ENCODE data around the gene C6orf89.

The C6orf89 gene

DNA sequence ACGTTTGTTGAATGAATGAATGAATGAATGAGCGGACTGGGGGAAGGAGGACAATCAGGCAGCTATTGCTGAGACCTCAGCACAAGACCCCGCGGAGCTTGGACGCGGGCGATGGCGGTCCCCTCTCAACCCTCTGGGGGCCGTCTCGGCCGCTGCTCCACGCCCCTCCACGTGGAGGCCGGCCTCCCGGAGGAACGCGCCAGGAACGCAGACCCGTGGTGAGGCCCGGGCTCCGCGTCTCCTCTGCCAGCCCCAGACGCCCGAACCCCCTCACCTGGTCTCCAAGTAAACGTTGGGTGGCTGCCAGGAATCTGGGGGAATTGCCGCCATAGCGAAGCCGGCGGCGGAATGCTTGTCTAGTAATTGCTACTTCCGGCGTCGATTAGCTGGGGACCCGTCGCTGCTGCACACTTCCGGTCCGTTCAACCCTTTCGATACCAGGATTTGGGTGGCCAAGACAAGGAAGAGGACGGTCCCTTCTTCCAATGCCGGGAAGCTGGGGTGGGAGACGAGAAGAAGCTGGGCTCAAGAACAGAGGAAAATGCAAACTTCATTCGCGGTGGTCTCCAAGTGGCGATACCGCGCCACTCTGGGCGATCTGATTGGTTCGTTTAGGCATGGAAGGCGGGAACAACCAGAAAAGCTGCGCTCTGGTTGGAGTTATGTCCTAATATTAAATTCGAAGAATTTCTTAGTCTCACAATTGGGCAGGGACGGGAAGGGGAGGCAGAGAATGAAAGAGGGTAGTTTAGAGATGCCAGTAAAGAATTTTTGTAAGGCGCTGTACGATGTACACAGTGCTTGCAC lies 11.1 kb upstream of the C6orf89 start, which contains the start of gene PPIL1:
PPIL1 (minus strand) TSS at position 361 of the 807 bp plus-strand sequence; CDS start at position 330, 31 bp downstream.
- Histone ChIP-seq H3K4me1 (ENCODE audit: low read depth, poor library complexity, severe bottlenecking) (peaks cover 16% of the 10 kb centered on the region), H4K20me1 (ENCODE audit: insufficient read depth) (no peaks in the 10 kb centered on the region), H3K36me3 (ENCODE audit: insufficient read depth) (no peaks in the 10 kb centered on the region; the same call in 1 of the 2 replicates), H3K79me2 (ENCODE audit: insufficient read depth, low read depth) (peaks cover 11% of the 10 kb centered on the region), H3K27me3 (ENCODE audit: insufficient read depth, low read depth) (no peaks in the 10 kb centered on the region), H2AFZ (ENCODE audit: low read depth) (peak within 1 kb of the TSS; percentile 91), H3K4me2 (peak within 1 kb of the TSS; percentile 88), H3K9ac (peak within 1 kb of the TSS; percentile 95), H3K4me3 (IDR thresholded peaks at IDR 0.05; ENCODE audit: insufficient read depth, low read depth, low read length) (peak within 1 kb of the TSS; percentile 55), H3K27ac (peak within 1 kb of the TSS; percentile 87)
- TF ChIP-seq, protein P1, sequence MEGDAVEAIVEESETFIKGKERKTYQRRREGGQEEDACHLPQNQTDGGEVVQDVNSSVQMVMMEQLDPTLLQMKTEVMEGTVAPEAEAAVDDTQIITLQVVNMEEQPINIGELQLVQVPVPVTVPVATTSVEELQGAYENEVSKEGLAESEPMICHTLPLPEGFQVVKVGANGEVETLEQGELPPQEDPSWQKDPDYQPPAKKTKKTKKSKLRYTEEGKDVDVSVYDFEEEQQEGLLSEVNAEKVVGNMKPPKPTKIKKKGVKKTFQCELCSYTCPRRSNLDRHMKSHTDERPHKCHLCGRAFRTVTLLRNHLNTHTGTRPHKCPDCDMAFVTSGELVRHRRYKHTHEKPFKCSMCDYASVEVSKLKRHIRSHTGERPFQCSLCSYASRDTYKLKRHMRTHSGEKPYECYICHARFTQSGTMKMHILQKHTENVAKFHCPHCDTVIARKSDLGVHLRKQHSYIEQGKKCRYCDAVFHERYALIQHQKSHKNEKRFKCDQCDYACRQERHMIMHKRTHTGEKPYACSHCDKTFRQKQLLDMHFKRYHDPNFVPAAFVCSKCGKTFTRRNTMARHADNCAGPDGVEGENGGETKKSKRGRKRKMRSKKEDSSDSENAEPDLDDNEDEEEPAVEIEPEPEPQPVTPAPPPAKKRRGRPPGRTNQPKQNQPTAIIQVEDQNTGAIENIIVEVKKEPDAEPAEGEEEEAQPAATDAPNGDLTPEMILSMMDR (conservative IDR thresholded peaks at IDR 0.05; ENCODE audit: low read depth, low read length): no peak

DNA sequence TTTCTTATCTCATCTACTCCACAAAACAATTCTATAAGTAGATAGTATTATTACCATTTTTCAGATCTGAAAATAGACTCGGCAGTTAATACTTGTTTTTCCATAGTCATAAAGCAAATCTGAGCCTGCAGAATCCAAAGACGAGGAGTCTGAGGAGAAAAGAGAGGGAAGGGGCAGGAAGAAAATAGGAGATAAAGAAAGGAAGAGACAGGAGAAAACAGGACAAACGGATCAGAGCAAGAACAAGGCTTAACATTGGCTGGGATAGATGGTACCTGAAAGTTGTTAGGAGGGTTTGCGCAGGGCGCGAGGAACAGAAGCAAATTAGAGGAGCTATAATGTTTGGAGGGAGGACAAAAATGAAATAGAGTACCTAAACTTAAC lies 10.5 kb upstream of the C6orf89 start:
- no peaks in the 10 kb centered on the region for H3K27me3 ChIP-seq (ENCODE audit: insufficient read depth, low read depth)
- TF ChIP-seq, protein P1 (conservative IDR thresholded peaks at IDR 0.05; ENCODE audit: low read depth, low read length): no peak
- peak overlapping the region; percentile 87; the same call in 1 of the 2 replicates for H3K27ac ChIP-seq
- H3K4me3 ChIP-seq (IDR thresholded peaks at IDR 0.05; ENCODE audit: insufficient read depth, low read depth, low read length): peak overlapping the region; percentile 55
- peaks cover 11% of the 10 kb centered on the region for H3K79me2 ChIP-seq (ENCODE audit: insufficient read depth, low read depth)
- peak overlapping the region; percentile 88 for H3K4me2 ChIP-seq
- no peaks in the 10 kb centered on the region; the same call in 1 of the 2 replicates for H3K36me3 ChIP-seq (ENCODE audit: insufficient read depth)
- H4K20me1 ChIP-seq (ENCODE audit: insufficient read depth): no peaks in the 10 kb centered on the region
- H3K4me1 ChIP-seq (ENCODE audit: low read depth, poor library complexity, severe bottlenecking): peaks cover 16% of the 10 kb centered on the region
- H3K9ac ChIP-seq: peak overlapping the region; percentile 95
- peak overlapping the region; percentile 91 for H2AFZ ChIP-seq (ENCODE audit: low read depth)

DNA sequence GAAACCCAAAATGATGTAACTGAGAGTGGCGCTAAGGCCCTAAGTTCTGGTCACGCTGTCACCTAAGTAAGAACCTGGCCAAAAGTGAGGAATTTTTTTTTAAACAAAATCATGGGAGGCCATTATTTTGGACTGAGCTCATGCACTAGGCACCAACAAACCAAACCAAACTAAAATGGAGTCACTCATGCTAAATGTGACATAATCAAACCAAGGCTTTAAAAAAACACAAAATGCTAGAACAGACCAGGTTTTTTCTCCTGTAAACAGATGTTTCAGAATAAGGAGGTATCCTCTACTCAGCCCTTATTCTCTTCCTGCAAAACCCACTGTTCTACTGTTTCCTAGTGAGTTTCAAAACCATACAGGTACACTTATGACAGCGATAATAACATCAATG lies 1.1 kb upstream of the C6orf89 start:
- Histone ChIP-seq H3K4me3 (IDR thresholded peaks at IDR 0.05; ENCODE audit: insufficient read depth, low read depth, low read length) (no peak overlapping the region), H2AFZ (ENCODE audit: low read depth) (peak overlapping the region; percentile 85; the same call in 1 of the 2 replicates), H3K4me2 (no peak overlapping the region), H3K36me3 (ENCODE audit: insufficient read depth) (no peaks in the 10 kb centered on the region), H3K9ac (no peak overlapping the region), H3K27me3 (ENCODE audit: insufficient read depth, low read depth) (no peaks in the 10 kb centered on the region; the same call in 1 of the 2 replicates), H3K79me2 (ENCODE audit: insufficient read depth, low read depth) (0 out of 2 replicates have a peak, but pooled peaks cover 8% of the 10 kb centered on the region), H3K4me1 (ENCODE audit: low read depth, poor library complexity, severe bottlenecking) (peaks cover 25% of the 10 kb centered on the region), H3K27ac (no peak overlapping the region), H4K20me1 (ENCODE audit: insufficient read depth) (no peaks in the 10 kb centered on the region)
- TF ChIP-seq, protein P1 (conservative IDR thresholded peaks at IDR 0.05; ENCODE audit: low read depth, low read length): no peak

DNA sequence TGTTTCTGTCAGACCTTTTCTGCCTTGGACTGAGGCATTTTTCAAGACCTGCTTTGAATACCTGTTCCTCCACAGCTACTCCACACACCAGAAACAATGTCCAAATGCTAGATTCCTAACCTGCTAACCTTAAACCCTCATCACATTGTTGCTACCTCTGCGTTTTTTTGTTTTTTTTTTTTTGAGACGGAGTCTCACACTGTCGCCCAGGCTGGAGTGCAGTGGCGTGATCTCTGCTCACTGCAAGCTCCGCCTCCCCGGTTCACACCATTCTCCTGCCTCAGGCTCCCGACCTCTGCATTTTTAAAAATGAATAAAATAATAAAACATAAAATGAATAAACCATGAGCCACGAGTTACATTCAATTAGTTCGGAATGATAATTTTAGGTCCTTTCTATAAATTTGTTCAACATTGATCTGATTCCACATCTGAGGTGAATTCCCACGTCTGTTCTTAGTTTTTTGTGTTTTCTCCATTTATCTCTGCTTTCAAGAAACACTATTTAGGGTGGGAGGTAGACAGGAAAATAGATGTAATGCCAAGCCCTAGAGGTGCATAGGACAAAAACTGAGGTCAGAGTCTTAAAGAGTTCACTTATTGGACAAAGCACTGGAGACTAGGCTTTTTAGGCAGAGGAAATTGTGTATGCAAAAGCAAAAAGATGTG lies 1.3 kb downstream of the C6orf89 start:
- H4K20me1 ChIP-seq (ENCODE audit: insufficient read depth): no peaks in the 10 kb centered on the region
- no peak overlapping the region for H2AFZ ChIP-seq (ENCODE audit: low read depth)
- TF ChIP-seq, protein P1 (conservative IDR thresholded peaks at IDR 0.05; ENCODE audit: low read depth, low read length): no peak
- no peaks in the 10 kb centered on the region; the same call in 1 of the 2 replicates for H3K27me3 ChIP-seq (ENCODE audit: insufficient read depth, low read depth)
- no peak overlapping the region for H3K9ac ChIP-seq
- H3K4me3 ChIP-seq (IDR thresholded peaks at IDR 0.05; ENCODE audit: insufficient read depth, low read depth, low read length): no peak overlapping the region
- H3K27ac ChIP-seq: no peak overlapping the region
- H3K4me2 ChIP-seq: peak overlapping the region; percentile 63; the same call in 1 of the 2 replicates
- H3K36me3 ChIP-seq (ENCODE audit: insufficient read depth): no peaks in the 10 kb centered on the region
- H3K4me1 ChIP-seq (ENCODE audit: low read depth, poor library complexity, severe bottlenecking): peaks cover 27% of the 10 kb centered on the region
- H3K79me2 ChIP-seq (ENCODE audit: insufficient read depth, low read depth): 0 out of 2 replicates have a peak, but pooled peaks cover 8% of the 10 kb centered on the region
